Activated T-helper 9 cell treated with anti-CD3 and anti-CD28 coated beads, Interleukin-2, amount 50 U/mL, for 16 hours (primary cell): Measurements from ENCODE around the gene COL17A1.

Experiments
- DNase-seq: peaks from one replicate; pipeline ENCODE4 v3.0.0-alpha.2; 2020; ENCODE audit warnings: low read depth

Gene COL17A1

DNA sequence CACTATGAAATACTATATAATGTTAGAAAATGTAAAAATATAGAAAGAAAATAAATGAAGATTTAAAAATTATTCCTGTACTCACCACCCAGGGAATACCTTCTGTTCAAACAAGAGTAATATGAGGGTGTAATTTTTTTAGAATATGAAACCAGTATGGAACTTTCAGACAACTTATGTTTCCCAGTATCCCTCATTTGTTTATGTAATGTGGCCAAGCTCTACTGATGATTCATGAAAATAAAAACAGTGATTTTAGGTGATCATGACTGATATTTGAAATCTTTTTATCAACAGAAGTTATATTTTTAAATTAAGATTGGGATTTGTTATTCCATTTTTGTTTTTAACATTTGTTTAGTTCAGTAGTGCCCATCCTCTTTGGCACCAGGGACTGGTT is 100.0 kb downstream of the COL17A1 start:
- DNase-seq = no peak

DNA sequence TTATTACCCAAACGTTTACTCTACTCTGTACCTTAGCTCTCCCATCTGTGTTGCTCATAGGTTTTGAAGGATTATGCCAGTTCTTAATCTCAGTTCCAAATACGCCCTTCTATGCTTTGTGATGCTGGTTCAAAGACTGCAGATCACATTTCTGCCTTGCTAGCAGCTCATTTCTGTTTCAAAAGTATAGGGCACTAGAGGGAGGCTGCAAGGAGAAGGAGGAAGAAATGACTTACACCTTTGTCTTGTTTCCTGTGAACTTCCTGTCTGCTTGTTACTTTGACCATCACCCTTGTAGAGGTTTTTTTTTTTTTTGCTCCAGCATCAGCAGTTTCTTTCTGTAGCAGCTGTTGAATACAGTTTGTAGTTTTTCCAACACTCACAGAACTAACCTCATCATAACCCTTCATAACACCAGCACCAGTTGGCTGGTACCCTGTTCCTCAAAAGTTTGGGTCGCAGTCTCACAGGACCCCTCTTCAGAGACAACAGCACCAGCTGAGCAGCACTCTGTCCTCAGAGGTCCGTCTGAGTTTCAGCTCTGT is 102.2 kb downstream of the COL17A1 start:
- no peak for DNase-seq

DNA sequence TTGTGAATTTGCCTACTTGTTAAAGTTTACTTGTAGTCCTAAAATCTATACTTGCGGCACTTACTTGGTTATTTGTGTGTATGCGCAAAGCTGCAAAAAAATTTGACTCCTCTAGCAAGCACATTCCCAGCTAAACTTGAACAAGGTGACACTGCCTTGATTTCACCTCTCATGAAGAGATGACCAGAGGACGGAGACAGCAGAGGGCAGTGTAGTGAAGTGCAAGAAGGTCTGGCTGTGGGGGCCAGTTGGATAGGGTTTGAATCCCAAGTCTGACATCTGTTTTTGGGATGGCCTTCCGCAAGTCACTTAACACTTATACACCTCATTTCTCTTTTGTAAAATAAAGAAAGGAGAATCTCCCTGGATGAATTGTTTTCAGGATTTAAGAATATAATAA is 103.0 kb downstream of the COL17A1 start:
- DNase-seq = no peak
